Smooth muscle cell (in vitro differentiated cells): ENCODE data around the gene IL2RA. TPM values are rescaled to one million over a fixed set of nuclear protein-coding genes. Genes with fewer than 3 reads are reported as not detected.

Experiments
- DNase-seq: peaks from one replicate; lab custom pipeline; 2025; ENCODE audit not compliant: unreplicated experiment; lab: John Stamatoyannopoulos, UW
- H2AFZ ChIP-seq: fragments of 200-600 bp; sonication (generic); 2 replicates; pipeline ENCODE4 v1.6.0; 2016; ENCODE audit warnings: antibody characterized with exemption, low read depth, mild to moderate bottlenecking
- H3F3A ChIP-seq: fragments of 200-600 bp; sonication (generic); 2 replicates; pipeline ENCODE4 v1.6.0; 2017; ENCODE audit warnings: antibody characterized with exemption, low read depth
- H3K27ac ChIP-seq: fragments of 200-600 bp; sonication (generic); 2 replicates; pipeline ENCODE4 v1.5.1; 2016; ENCODE audit warnings: low read depth, mild to moderate bottlenecking
- H3K27me3 ChIP-seq: fragments of 200-600 bp; sonication (generic); 2 replicates; pipeline ENCODE4 v1.6.1; 2016; ENCODE audit warnings: low read depth, mild to moderate bottlenecking
- H3K36me3 ChIP-seq: fragments of 200-600 bp; sonication (generic); 2 replicates; pipeline ENCODE4 v1.5.1; 2016; ENCODE audit warnings: low read depth
- H3K4me1 ChIP-seq: fragments of 200-600 bp; sonication (generic); 2 replicates; pipeline ENCODE4 v1.5.1; 2016; ENCODE audit warnings: low read depth
- H3K4me2 ChIP-seq: fragments of 200-600 bp; sonication (generic); 2 replicates; pipeline ENCODE4 v1.6.0; 2016; ENCODE audit warnings: mild to moderate bottlenecking
- H3K4me3 ChIP-seq: fragments of 200-600 bp; sonication (generic); 2 replicates; pipeline ENCODE4 v1.5.1; 2016; ENCODE audit warnings: mild to moderate bottlenecking
- H3K79me2 ChIP-seq: fragments of 200-600 bp; sonication (generic); 2 replicates; pipeline ENCODE4 v1.6.0; 2016; ENCODE audit warnings: low read depth, mild to moderate bottlenecking
- H3K9ac ChIP-seq: fragments of 200-600 bp; sonication (generic); 2 replicates; pipeline ENCODE4 v1.6.0; 2016; ENCODE audit warnings: low read depth
- H3K9me3 ChIP-seq: fragments of 200-600 bp; sonication (generic); replicated peaks from 2 replicates; pipeline ENCODE4 v1.5.1; 2016; ENCODE audit warnings: low read depth
- H4K20me1 ChIP-seq: fragments of 200-600 bp; sonication (generic); 2 replicates; pipeline ENCODE4 v1.6.0; 2016; ENCODE audit warnings: low read depth
- WGBS: methylation state at CpG from one replicate; pipeline ENCODE4 v1.1.7; 2016; ENCODE audit warnings: low lambda C conversion rate; 5-methylcytosine and 5-hydroxymethylcytosine counted together
- polyA plus RNA-seq: library from polyadenylated mRNA; unstranded; fragments of >200 nt; fragmentation: Nextera tagmentation; extraction: Ambion mirVana; gene quantifications from 2 replicates; pipeline ENCODE4 v1.2.1, GENCODE V29; 2016
- total RNA-seq: library from RNA; depleted of rRNA; stranded (reverse); fragments of >200 nt; gene quantifications from 2 replicates; pipeline ENCODE4 v1.2.3, GENCODE V29; 2014
- TF ChIP-seq, protein P1 (sequence below): fragments of 200-600 bp; sonication (generic); IDR thresholded peaks from 2 replicates; pipeline ENCODE4 v1.5.1; 2017; ENCODE audit warnings: borderline replicate concordance, mild to moderate bottlenecking, antibody characterized with exemption; ENCODE audit not compliant: insufficient read depth, poor library complexity, severe bottlenecking

The IL2RA gene
- total and polyA plus RNA-seq, 2 experiments from 2014 or later = not detected

- no peaks in the 10 kb centered on the region for H3K79me2 ChIP-seq
- no peak for DNase-seq
- H3K9ac ChIP-seq = no peak overlapping the region
- peaks cover 10% of the 10 kb centered on the region for H3K27me3 ChIP-seq
- H3F3A ChIP-seq = no peaks in the 10 kb centered on the region
- no peak overlapping the region for H3K27ac ChIP-seq
- H2AFZ ChIP-seq = no peak overlapping the region
- H3K4me2 ChIP-seq = no peak overlapping the region
- H4K20me1 ChIP-seq = no peaks in the 10 kb centered on the region
- H3K4me1 ChIP-seq = no peaks in the 10 kb centered on the region
- H3K9me3 ChIP-seq = no peaks in the 10 kb centered on the region
- TF ChIP-seq, protein P1, sequence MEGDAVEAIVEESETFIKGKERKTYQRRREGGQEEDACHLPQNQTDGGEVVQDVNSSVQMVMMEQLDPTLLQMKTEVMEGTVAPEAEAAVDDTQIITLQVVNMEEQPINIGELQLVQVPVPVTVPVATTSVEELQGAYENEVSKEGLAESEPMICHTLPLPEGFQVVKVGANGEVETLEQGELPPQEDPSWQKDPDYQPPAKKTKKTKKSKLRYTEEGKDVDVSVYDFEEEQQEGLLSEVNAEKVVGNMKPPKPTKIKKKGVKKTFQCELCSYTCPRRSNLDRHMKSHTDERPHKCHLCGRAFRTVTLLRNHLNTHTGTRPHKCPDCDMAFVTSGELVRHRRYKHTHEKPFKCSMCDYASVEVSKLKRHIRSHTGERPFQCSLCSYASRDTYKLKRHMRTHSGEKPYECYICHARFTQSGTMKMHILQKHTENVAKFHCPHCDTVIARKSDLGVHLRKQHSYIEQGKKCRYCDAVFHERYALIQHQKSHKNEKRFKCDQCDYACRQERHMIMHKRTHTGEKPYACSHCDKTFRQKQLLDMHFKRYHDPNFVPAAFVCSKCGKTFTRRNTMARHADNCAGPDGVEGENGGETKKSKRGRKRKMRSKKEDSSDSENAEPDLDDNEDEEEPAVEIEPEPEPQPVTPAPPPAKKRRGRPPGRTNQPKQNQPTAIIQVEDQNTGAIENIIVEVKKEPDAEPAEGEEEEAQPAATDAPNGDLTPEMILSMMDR = no peak
- H3K4me3 ChIP-seq = no peak overlapping the region
- H3K36me3 ChIP-seq = no peaks in the 10 kb centered on the region
- WGBS = 78% methylated on average over 11 of the region's 11 CpGs
Observed at GRCh38 chr10:6069081-6069931, 7.1 kb upstream of the IL2RA start.

DNA sequence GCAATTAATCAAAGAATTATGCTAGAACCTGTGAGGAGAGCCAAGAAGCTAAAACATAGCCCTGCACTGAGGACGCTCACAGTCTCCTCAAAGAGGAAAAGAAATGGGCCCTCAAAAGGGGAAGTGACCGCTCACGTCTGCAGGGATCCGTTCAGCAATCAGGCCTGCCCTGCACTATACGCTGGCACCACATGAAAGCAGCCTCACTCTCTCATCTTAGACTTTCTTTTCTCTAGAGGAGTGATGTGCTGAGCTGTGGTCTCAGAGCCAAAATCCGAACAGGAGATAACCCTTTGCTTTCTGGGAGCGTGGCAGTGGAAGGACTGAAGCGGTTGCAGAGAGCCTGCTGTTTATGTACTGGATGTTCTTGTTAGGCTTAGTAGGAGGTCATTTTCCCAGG is 6.3 kb upstream of the IL2RA start:
- peaks cover 10% of the 10 kb centered on the region for H3K27me3 ChIP-seq
- no peak overlapping the region for H3K27ac ChIP-seq
- TF ChIP-seq, protein P1 = no peak
- H3K4me2 ChIP-seq = no peak overlapping the region
- H3K9me3 ChIP-seq = no peaks in the 10 kb centered on the region
- H3K9ac ChIP-seq = no peak overlapping the region
- no peaks in the 10 kb centered on the region for H3K4me1 ChIP-seq
- no peak for DNase-seq
- no peaks in the 10 kb centered on the region for H3K36me3 ChIP-seq
- no peaks in the 10 kb centered on the region for H3F3A ChIP-seq
- H4K20me1 ChIP-seq = no peaks in the 10 kb centered on the region
- H2AFZ ChIP-seq = no peak overlapping the region
- no peaks in the 10 kb centered on the region for H3K79me2 ChIP-seq
- WGBS = 90% methylated on average over 8 of the region's 8 CpGs
- H3K4me3 ChIP-seq = no peak overlapping the region

- no peaks in the 10 kb centered on the region for H3K36me3 ChIP-seq
- no peak for DNase-seq
- H3K27me3 ChIP-seq = peaks cover 10% of the 10 kb centered on the region
- no peak overlapping the region for H2AFZ ChIP-seq
- H3K79me2 ChIP-seq = no peaks in the 10 kb centered on the region
- H3K4me3 ChIP-seq = no peak overlapping the region
- H3F3A ChIP-seq = no peaks in the 10 kb centered on the region
- H3K4me2 ChIP-seq = no peak overlapping the region
- no peak overlapping the region for H3K9ac ChIP-seq
- WGBS = 88% methylated on average over 6 of the region's 6 CpGs
- no peaks in the 10 kb centered on the region for H3K9me3 ChIP-seq
- H3K27ac ChIP-seq = no peak overlapping the region
- H3K4me1 ChIP-seq = no peaks in the 10 kb centered on the region
- H4K20me1 ChIP-seq = no peaks in the 10 kb centered on the region
- TF ChIP-seq, protein P1 = no peak
Observed at GRCh38 chr10:6068006-6068405, 5.8 kb upstream of the IL2RA start.

GRCh38 chr10:6067457-6067856 is 5.3 kb upstream of the IL2RA start:
- Histone ChIP-seq H3K79me2 (no peaks in the 10 kb centered on the region), H3K9ac (no peak overlapping the region), H3K4me2 (no peak overlapping the region), H3K27ac (no peak overlapping the region), H3K4me1 (no peaks in the 10 kb centered on the region), H4K20me1 (no peaks in the 10 kb centered on the region), H3K36me3 (no peaks in the 10 kb centered on the region), H2AFZ (no peak overlapping the region), H3K4me3 (no peak overlapping the region), H3F3A (no peaks in the 10 kb centered on the region), H3K9me3 (no peaks in the 10 kb centered on the region), H3K27me3 (peaks cover 10% of the 10 kb centered on the region)
- TF ChIP-seq, protein P1 = no peak
- no peak for DNase-seq
- 90% methylated on average over 4 of the region's 4 CpGs for WGBS
